Smooth muscle cell of the brain vasculature (primary cell): Measurements from ENCODE around the gene TCF4.

Experiments
- DNase-seq: peaks from one replicate; pipeline ENCODE4 v3.0.0-alpha.2; 2012; ENCODE audit warnings: low read depth, low spot score

Gene TCF4

DNA sequence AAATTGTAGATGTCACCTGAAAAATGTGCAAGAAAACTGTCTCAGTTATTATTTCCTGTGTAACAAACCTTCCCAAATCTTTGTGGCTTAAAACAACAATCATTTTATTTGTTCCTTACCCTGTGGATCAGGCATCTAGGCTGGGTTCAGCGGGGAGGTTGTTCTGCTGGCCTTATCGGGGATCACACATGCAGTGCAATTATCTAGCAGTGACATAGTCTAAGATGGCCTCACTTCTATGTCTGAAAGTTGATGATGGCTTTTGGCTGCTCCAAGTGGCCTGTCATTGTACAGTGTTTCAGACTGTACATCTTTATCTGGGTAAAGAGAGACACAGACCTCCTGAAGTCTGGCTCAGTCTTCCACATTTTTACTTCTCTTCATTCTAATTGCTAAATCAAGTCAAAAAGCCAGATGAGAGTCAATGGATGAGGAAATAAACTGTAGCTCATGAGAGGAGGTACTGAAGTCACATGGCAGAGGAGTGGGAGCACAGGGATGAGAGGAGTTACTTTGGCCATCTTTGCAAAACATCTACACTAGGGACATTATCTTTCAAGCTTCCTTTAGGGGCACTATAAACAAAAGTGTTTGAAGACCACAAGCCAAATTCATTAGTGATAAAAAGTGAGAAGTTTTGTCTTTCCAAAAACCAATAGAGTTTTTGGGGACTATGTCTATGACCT, 385.6 kb downstream of the TCF4 start:
- no peak for DNase-seq

GRCh38 chr18:55199291-55199963, 388.6 kb downstream of the TCF4 start:
- DNase-seq: no peak

DNA sequence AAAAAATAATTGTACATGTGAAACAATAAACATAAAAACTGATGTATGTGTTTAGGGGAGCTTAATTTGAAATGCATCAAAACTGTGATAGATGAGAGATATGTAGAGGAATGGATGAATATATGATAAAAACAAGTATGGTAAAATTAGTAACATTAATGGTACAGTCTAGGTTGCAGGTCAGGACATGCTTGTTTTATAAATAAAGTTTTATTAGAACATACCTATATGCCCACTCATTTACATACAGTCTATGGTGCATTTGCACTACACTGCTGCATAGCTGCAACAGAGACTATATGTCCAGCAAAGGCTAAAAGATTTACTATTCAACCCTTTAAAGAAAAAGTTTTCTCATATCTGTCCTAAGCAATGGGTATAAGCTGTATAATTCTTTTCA, 392.1 kb downstream of the TCF4 start:
- no peak for DNase-seq

DNA sequence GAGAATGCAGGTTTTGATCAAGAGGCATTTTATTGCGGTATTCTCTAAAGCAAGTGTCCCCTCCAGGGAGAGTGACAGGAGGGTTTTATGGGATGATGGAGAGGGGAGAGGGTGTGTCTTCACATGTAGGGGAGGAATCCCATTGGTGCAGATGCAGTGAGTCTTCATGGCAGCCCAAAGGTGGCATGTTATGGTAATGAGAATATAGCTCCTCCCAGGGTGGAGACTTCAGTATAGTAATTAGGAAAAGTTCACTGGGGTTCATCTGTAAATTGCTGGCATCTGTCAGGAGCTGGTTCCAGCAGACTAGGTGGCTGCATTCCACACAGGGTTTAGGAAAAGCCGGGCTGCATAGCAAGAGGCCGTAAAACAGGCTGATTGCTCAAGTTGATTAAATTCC, 398.0 kb downstream of the TCF4 start:
- no peak for DNase-seq

DNA sequence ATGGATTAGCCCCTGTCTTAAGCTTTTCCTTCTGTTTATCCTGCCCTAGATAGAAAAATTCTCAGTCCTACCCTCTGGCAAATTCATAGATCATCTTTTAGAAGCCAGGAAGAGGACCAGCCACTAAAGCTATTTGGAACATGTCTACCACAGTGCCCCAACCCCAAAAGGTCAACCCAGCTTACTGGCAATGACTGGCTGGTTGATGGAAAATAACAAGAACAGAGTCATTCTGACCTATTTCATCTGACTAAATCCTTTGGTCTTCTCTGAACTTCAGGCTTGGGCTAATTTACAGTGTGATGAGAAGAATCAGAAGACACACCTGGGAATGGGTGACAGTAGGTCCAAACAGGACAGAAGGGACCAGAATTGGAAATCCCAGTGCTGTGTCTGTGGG, 401.4 kb downstream of the TCF4 start:
- no peak for DNase-seq

DNA sequence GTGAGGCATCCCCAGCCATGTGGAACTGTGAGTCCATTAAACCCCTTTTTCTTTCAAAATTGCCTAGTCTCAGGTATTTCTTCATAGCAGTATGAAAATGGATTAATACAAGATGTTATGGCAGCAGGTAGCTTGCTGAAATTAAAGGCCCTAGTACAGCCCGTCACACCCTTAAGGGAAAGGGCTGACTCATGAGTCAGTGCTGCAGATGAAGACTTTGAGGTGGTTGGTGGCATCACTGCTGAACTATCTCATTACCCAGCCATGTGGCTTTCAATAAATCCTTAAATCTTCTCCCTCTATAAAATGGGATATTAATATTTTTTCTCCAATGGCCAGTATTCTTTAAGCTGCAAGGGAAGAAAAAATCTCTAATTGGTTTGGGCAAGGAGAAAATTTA, 402.6 kb downstream of the TCF4 start:
- DNase-seq: no peak

DNA sequence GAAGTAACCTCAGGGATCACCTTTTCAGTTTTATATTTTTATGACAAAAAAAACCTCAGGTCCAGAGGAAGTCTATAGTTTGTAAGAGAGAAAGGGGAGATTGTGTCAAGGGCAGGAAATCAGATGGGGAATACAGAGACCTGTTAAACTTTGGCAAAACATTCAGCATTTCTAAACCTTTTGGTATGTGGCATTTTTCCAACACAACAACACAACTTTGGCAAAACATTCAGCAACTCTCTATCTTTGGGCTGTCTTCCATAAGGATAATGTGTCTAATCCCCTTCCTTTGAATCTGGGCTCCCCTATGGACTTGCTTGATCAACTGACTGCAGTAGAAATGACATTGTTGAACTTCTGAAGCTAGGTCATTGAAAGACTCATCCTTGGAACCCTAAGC, 408.2 kb downstream of the TCF4 start:
- no peak for DNase-seq

DNA sequence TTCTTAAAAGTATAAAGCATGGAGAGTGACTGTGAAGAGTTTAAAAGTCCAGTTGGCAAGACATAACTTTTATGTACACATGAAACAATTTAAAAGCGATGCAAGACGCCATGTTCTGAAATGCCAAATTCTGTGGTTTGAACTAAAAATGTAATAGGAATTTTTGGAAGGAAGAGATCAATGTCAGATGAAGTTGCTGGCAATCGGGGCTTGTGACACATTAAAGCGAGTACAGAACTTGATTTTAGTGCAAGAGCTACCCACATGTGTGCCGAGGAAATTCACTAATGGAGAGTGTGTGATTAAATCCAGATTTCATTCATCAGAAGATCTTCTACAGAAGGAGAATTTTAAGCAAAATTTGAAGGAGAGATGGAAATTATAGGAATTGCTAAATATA, 408.6 kb downstream of the TCF4 start:
- no peak for DNase-seq

DNA sequence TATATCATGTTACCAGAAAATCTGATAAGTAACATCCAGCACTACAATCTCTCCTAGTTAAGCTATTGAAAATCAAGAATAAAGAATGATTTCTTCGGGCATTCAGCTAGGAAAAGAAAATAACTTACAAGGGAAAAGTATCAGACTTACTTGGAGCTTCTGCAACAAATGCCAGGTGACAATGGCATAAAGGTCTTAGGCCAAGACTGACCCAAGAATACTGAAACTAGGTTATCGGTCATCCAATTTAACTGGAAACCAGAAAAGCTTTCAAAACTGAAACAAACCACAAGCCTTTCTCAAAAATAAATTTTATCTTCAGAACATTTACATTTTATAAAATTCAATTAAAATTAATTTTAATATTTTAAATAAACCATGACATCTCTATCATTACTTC, 414.7 kb downstream of the TCF4 start:
- no peak for DNase-seq
